Caki2 (cell line): ENCODE results near the gene SCAF11. TPM values are rescaled to one million over a fixed set of nuclear protein-coding genes. Genes with fewer than 3 reads are reported as not detected.

ENCODE experiments used
- DNase-seq: peaks from one replicate; pipeline ENCODE4 v3.0.0-alpha.2; 2015; ENCODE audit warnings: low read depth
- in situ Hi-C: cut with HindIII; loops from 2 replicates; pipeline ENCODE4 v1.10.0; 2016; ENCODE audit warnings: low sequenced_read_pairs, low pct_unique_long_range_greater_than_20kb, mixed read lengths
- total RNA-seq: library from RNA; depleted of rRNA; stranded (reverse); fragments of >200 nt; shearing (Covaris generic); gene quantifications from 2 replicates; pipeline ENCODE4 v1.2.3, GENCODE V29; 2014; ENCODE audit warnings: low replicate concordance

Gene SCAF11
- total RNA-seq, 1 experiment from 2014 or later = 71.4 TPM

GRCh38 chr12:45879363-45879895 is 110.9 kb downstream of the SCAF11 start:
- no peak for DNase-seq
- in situ Hi-C loops = no loop called here

GRCh38 chr12:45878630-45879255 is 111.6 kb downstream of the SCAF11 start:
- no peak for DNase-seq
- in situ Hi-C loops = no loop called here

DNA sequence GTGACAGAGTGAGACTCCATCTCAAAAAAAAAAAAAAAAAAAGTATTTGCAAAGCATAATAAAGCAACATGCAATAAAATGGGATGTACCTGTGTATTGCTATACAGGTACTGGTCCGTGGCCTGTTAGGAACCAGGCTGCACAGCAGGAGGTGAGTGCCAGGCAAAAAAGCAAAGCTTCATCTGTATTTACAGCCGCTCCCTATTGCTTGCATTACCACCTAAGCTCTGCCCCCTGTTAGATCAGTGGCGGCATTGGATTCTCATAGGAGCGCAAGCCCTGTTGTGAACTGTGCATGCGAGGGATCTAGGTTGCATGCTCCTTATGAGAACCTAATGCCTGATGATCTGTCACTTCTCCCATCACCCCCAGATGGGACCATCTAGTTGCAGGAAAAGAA is 113.3 kb downstream of the SCAF11 start:
- no peak for DNase-seq
- in situ Hi-C loops = no loop called here

GRCh38 chr12:45872446-45872845 is 117.9 kb downstream of the SCAF11 start:
- in situ Hi-C loops = no loop called here
- no peak for DNase-seq
